Mesenteric fat pad (tissue), 1 donor: ENCODE data around the gene ZNF446. TPM values are rescaled to one million over a fixed set of nuclear protein-coding genes. Genes with fewer than 3 reads are reported as not detected.
"Not testable (repeated sequence)": the region's sequence is repeated elsewhere in the genome, so short reads cannot be mapped to it uniquely, and the experiment has no call there.

Source experiments
- DNase-seq: peaks from one replicate; pipeline ENCODE4 v3.0.0-alpha.2; 2020; ENCODE audit warnings: low spot score
- total RNA-seq: library from RNA; stranded (reverse); fragmentation: NEBNext Ultra II Directional; extraction: Animal tissue kit (Norgen Biotek cat#: 25700); gene quantifications from one replicate; pipeline ENCODE4 v1.2.1, GENCODE V29; 2021
- donor health status: DM: yes; HTN: yes; CAD: no.

Gene ZNF446
- total RNA-seq, 1 donor from 2014 or later = 5.6 TPM

- DNase-seq = no peak
These were observed 6.7 kb upstream of the ZNF446 start for GRCh38 chr19:58469241-58470013.

- DNase-seq = not testable (repeated sequence)
These were observed 5.2 kb upstream of the ZNF446 start for GRCh38 chr19:58470837-58471543.

GRCh38 chr19:58471736-58472135 is 4.4 kb upstream of the ZNF446 start:
- DNase-seq = no peak

GRCh38 chr19:58473775-58474174 is 2.4 kb upstream of the ZNF446 start:
- no peak for DNase-seq

GRCh38 chr19:58474291-58474996 is 1.7 kb upstream of the ZNF446 start:
- DNase-seq = no peak

- DNase-seq = no peak
These were observed 997 bp upstream of the ZNF446 start for GRCh38 chr19:58474997-58475713.

GRCh38 chr19:58476498-58477015 is 405 bp downstream of the ZNF446 start:
- no peak for DNase-seq

GRCh38 chr19:58477130-58477529 is 978 bp downstream of the ZNF446 start:
- DNase-seq = no peak

- DNase-seq = no peak
These were observed 1.7 kb downstream of the ZNF446 start for GRCh38 chr19:58477871-58478270.

- DNase-seq = no peak
These were observed 3.2 kb downstream of the ZNF446 start for GRCh38 chr19:58479303-58479702.

- DNase-seq = no peak
These were observed 3.8 kb downstream of the ZNF446 start for GRCh38 chr19:58479736-58480480.

- DNase-seq = no peak
These were observed 4.3 kb downstream of the ZNF446 start for GRCh38 chr19:58480481-58480830.

GRCh38 chr19:58480831-58481230 is 4.7 kb downstream of the ZNF446 start:
- no peak for DNase-seq

GRCh38 chr19:58482372-58482771 is 6.2 kb downstream of the ZNF446 start:
- no peak for DNase-seq

GRCh38 chr19:58483776-58484175 is 7.6 kb downstream of the ZNF446 start:
- no peak for DNase-seq

GRCh38 chr19:58484349-58484748 is 8.2 kb downstream of the ZNF446 start:
- not testable (repeated sequence) for DNase-seq

- DNase-seq = no peak
These were observed 15.2 kb downstream of the ZNF446 start for GRCh38 chr19:58491393-58491792.

- DNase-seq = no peak
These were observed 16.1 kb downstream of the ZNF446 start for GRCh38 chr19:58492265-58492664.

GRCh38 chr19:58497634-58498170 is 21.6 kb downstream of the ZNF446 start:
- no peak for DNase-seq

GRCh38 chr19:58498316-58499020 is 22.3 kb downstream of the ZNF446 start:
- no peak for DNase-seq
